A549 (cell line): ENCODE measurements around the gene TCF12. TPM values are rescaled to one million over a fixed set of nuclear protein-coding genes. Genes with fewer than 3 reads are reported as not detected.

Experiments used
- ATAC-seq, 2 experiments: fragments of 200-7000 bp in 1 of 2; fragments of >200 bp in 1 of 2; cut with Nextera tagmentation in 1 of 2; cut with Tn5 transposase in 1 of 2; 3 replicates each; pipeline versions ENCODE4 v1.8.0 to v1.9.1; 2018 to 2020; ENCODE audit warnings: mild to moderate bottlenecking in 1 of 2, moderate library complexity in 1 of 2
- CTCF ChIA-PET: fragments of 300-600 bp; sonication (Branson Sonifier 250); formaldehyde crosslinking; extraction: SDS; loops from one replicate; lab custom pipeline; 2021; ENCODE audit warnings: antibody characterized with exemption, inconsistent platforms; lab: Yijun Ruan, JAX
- POLR2A ChIA-PET: fragments of 350-600 bp; formaldehyde crosslinking; extraction: SDS; loops from one replicate; lab custom pipeline; 2021; ENCODE audit warnings: antibody characterized with exemption, inconsistent platforms; lab: Yijun Ruan, JAX
- DNase-seq, 2 experiments: peaks; one replicate each; pipeline versions ENCODE4 v3.0.0 to v3.0.0-alpha.2; 2011 to 2016; ENCODE audit warnings: low read depth in 1 of 2, low spot score in 1 of 2
- FAIRE-seq: peaks from 2 replicates; lab custom pipeline; 2011; peaks lifted over from hg19 to GRCh38; lab: Jason Lieb, UNC
- H3K27ac ChIP-seq, 2 experiments: fragments of >200 bp; sonication (Bioruptor Twin); formaldehyde crosslinking; 3 replicates each; pipeline ENCODE4 v1.5.1; 2016 to 2017
- H3K4me1 ChIP-seq: fragments of >200 bp; sonication (Bioruptor Twin); formaldehyde crosslinking; 3 replicates; pipeline ENCODE4 v1.6.1; 2016
- H3K4me2 ChIP-seq: fragments of >200 bp; sonication (Bioruptor Twin); formaldehyde crosslinking; 3 replicates; pipeline ENCODE4 v1.6.1; 2016
- H3K4me3 ChIP-seq: fragments of >200 bp; sonication (Bioruptor Twin); formaldehyde crosslinking; 3 replicates; pipeline ENCODE4 v1.5.1; 2016
- H3K9me3 ChIP-seq: fragments of >200 bp; sonication (Bioruptor Twin); formaldehyde crosslinking; 3 replicates; pipeline ENCODE4 v1.6.1; 2016
- CBX8 ChIP-seq: fragments of 200-600 bp; sonication (generic); IDR thresholded peaks from 2 replicates; pipeline ENCODE4 v1.6.1; 2016
- CHD2 ChIP-seq: fragments of 150-350 bp; IDR thresholded peaks from 2 replicates; pipeline ENCODE4 v1.6.1; 2014; ENCODE audit warnings: low read length; ENCODE audit not compliant: partially characterized antibody
- CHD4 ChIP-seq: fragments of 200-600 bp; sonication (generic); IDR thresholded peaks from 2 replicates; pipeline ENCODE4 v1.6.1; 2016; ENCODE audit warnings: antibody characterized with exemption, mild to moderate bottlenecking, borderline replicate concordance
- CTCF ChIP-seq: fragments of >200 bp; sonication (Bioruptor Twin); formaldehyde crosslinking; IDR thresholded peaks from 3 replicates; pipeline ENCODE4 v1.5.1; 2016
- E2F6 ChIP-seq: IDR thresholded peaks from 2 replicates; pipeline ENCODE4 v1.6.1; 2012; ENCODE audit warnings: low read depth, borderline replicate concordance
- EHF ChIP-seq: fragments of 250-450 bp; sonication (Bioruptor Pico); IDR thresholded peaks from 2 replicates; pipeline ENCODE4 v1.5.0; 2020; ENCODE audit warnings: mild to moderate bottlenecking
- ELK1 ChIP-seq: fragments of 150-350 bp; IDR thresholded peaks from 2 replicates; pipeline ENCODE4 v1.6.1; 2014; ENCODE audit warnings: low read depth, mild to moderate bottlenecking, low read length
- EP300 ChIP-seq, 2 experiments: fragments of >200 bp; sonication (Bioruptor Twin); formaldehyde crosslinking; IDR thresholded peaks; 2 replicates in 1 of 2; 3 replicates in 1 of 2; pipeline ENCODE4 v1.6.1; 2016 to 2017
- FOSL2 ChIP-seq, 2 experiments: fragments of 450-650 bp in 1 of 2; fragments of >200 bp in 1 of 2; sonication (Bioruptor Twin) in 1 of 2; formaldehyde crosslinking; IDR thresholded peaks; 2 replicates each; pipeline versions ENCODE4 v1.5.0 to v1.6.1; 2016 to 2020; ENCODE audit warnings: mild to moderate bottlenecking in 1 of 2, moderate library complexity in 1 of 2
- GATA3 ChIP-seq: IDR thresholded peaks from 2 replicates; pipeline ENCODE4 v1.6.1; 2012; ENCODE audit warnings: borderline replicate concordance
- HDAC2 ChIP-seq: fragments of 200-600 bp; sonication (generic); IDR thresholded peaks from 2 replicates; pipeline ENCODE4 v1.6.1; 2016
- HOXA7 ChIP-seq: fragments of 250-450 bp; sonication (Bioruptor Pico); IDR thresholded peaks from 2 replicates; pipeline ENCODE4 v1.5.0; 2020; ENCODE audit warnings: mild to moderate bottlenecking, moderate library complexity
- HOXB5 ChIP-seq: fragments of 250-450 bp; sonication (Bioruptor Pico); IDR thresholded peaks from 2 replicates; pipeline ENCODE4 v1.5.0; 2020; ENCODE audit warnings: mild to moderate bottlenecking, moderate library complexity
- JUNB ChIP-seq: fragments of >200 bp; sonication (Bioruptor Twin); formaldehyde crosslinking; IDR thresholded peaks from 2 replicates; pipeline ENCODE4 v1.6.1; 2016
- KDM1A ChIP-seq: fragments of 200-600 bp; sonication (generic); IDR thresholded peaks from 2 replicates; pipeline ENCODE4 v1.6.1; 2016; ENCODE audit warnings: low read depth, mild to moderate bottlenecking
- MAZ ChIP-seq: fragments of 150-350 bp; IDR thresholded peaks from 2 replicates; pipeline ENCODE4 v1.6.1; 2014; ENCODE audit warnings: antibody characterized with exemption, low read depth, low read length, borderline replicate concordance
- MYC ChIP-seq: IDR thresholded peaks from 2 replicates; pipeline ENCODE4 v1.6.1; 2012; ENCODE audit warnings: mild to moderate bottlenecking, inconsistent platforms, low read length, improper control_type of control experiment, borderline replicate concordance
- NFE2L2 ChIP-seq: fragments of 150-350 bp; conservative IDR thresholded peaks from 2 replicates; pipeline ENCODE4 v1.6.1; 2014; ENCODE audit warnings: low read length
- NR3C1 ChIP-seq: fragments of >200 bp; sonication (Bioruptor Twin); formaldehyde crosslinking; IDR thresholded peaks from 3 replicates; pipeline ENCODE4 v1.6.1; 2017
- PBX3 ChIP-seq: IDR thresholded peaks from 2 replicates; pipeline ENCODE4 v1.6.1; 2012
- PHF8 ChIP-seq: fragments of 200-600 bp; sonication (generic); IDR thresholded peaks from 2 replicates; pipeline ENCODE4 v1.6.1; 2016; ENCODE audit warnings: low read depth, mild to moderate bottlenecking, antibody characterized with exemption, moderate library complexity, borderline replicate concordance
- POLR2A ChIP-seq: IDR thresholded peaks from 2 replicates; pipeline ENCODE4 v1.6.1; 2012; ENCODE audit warnings: mild to moderate bottlenecking, low read length
- POLR2AphosphoS2 ChIP-seq: conservative IDR thresholded peaks from 2 replicates; pipeline ENCODE4 v1.6.1; 2012; ENCODE audit warnings: low read length, improper control_type of control experiment, inconsistent platforms
- RAD21 ChIP-seq, 2 experiments: fragments of >200 bp in 1 of 2; sonication (Bioruptor Twin) in 1 of 2; formaldehyde crosslinking in 1 of 2; IDR thresholded peaks in 1 of 2; conservative IDR thresholded peaks in 1 of 2; 2 replicates in 1 of 2; 3 replicates in 1 of 2; pipeline ENCODE4 v1.6.1; 2012 to 2018; ENCODE audit warnings: inconsistent platforms in 1 of 2
- RARB ChIP-seq: fragments of 250-450 bp; sonication (Bioruptor Pico); IDR thresholded peaks from 2 replicates; pipeline ENCODE4 v1.8.0; 2021; ENCODE audit warnings: mild to moderate bottlenecking, moderate library complexity
- REST ChIP-seq: fragments of 200-600 bp; sonication (generic); IDR thresholded peaks from 2 replicates; pipeline ENCODE4 v1.6.1; 2016; ENCODE audit warnings: antibody characterized with exemption, mild to moderate bottlenecking, moderate library complexity
- RNF2 ChIP-seq: fragments of 200-600 bp; sonication (generic); IDR thresholded peaks from 2 replicates; pipeline ENCODE4 v1.6.1; 2016; ENCODE audit warnings: low read depth, mild to moderate bottlenecking, antibody characterized with exemption, moderate library complexity, borderline replicate concordance
- SREBF2 ChIP-seq: fragments of 450-650 bp; IDR thresholded peaks from 2 replicates; pipeline ENCODE4 v1.6.1; 2014; ENCODE audit warnings: mild to moderate bottlenecking, moderate library complexity
- TP53 ChIP-seq: fragments of 250-450 bp; sonication (Bioruptor Pico); IDR thresholded peaks from 2 replicates; pipeline ENCODE4 v1.5.0; 2021; ENCODE audit warnings: mild to moderate bottlenecking, moderate library complexity
- ZC3H11A ChIP-seq: fragments of 450-650 bp; IDR thresholded peaks from 2 replicates; pipeline ENCODE4 v1.6.1; 2014; ENCODE audit warnings: antibody characterized with exemption, mild to moderate bottlenecking
- WGBS: methylation state at CpG from one replicate; pipeline ENCODE4 v1.1.6; 2017; ENCODE audit errors: missing lambda C conversion rate; 5-methylcytosine and 5-hydroxymethylcytosine counted together
- polyA minus RNA-seq: library from RNA; depleted of rRNA, polyadenylated mRNA; stranded (reverse); fragments of >200 nt; gene quantifications from 2 replicates; pipeline ENCODE4 v1.2.3, GENCODE V29; 2011; rRNA and poly(A)+ RNA removed
- polyA plus RNA-seq, 4 experiments: library from polyadenylated mRNA; depleted of rRNA in 3 of 4; stranded (reverse); fragments of >200 nt; fragmentation: RNase III in 1 of 4; extraction: RNeasy Plus Mini Kit Qiagen cat#74134 plus additional on column Dnase treatment in 1 of 4; gene quantifications; 2 replicates in 3 of 4; 3 replicates in 1 of 4; pipeline ENCODE4 v1.2.3, GENCODE V29; 2011 to 2017

Gene TCF12
- polyA plus RNA-seq (2011; rRNA removed): 121 and 165 TPM in 2 replicates
- 28.5 and 37.2 TPM in 2 replicates for polyA plus RNA-seq (2012; cell fraction: cytosol; rRNA removed)
- 18.7 and 21.9 TPM in 2 replicates for polyA plus RNA-seq (2012; cell fraction: nucleus; rRNA removed)
- 34.1 to 36.3 TPM (median 35.5 TPM) in 3 replicates for polyA plus RNA-seq (2017; fragmentation: RNase III; extraction: RNeasy Plus Mini Kit Qiagen cat#74134 plus additional on column Dnase treatment)
- polyA minus RNA-seq: 247 and 252 TPM in 2 replicates

GRCh38 chr15:56918046-56918938, at the start of gene TCF12:
Gene TCF12 (plus strand): TSS chr15:56918644. CDS start chr15:56919914, 1,270 bp downstream.
- ATAC-seq (peak; percentile 88 to 95), FAIRE-seq (no peak), DNase-seq (peak; percentile 91 to 99)
- Histone ChIP-seq H3K4me2 (peak within 1 kb of the TSS; percentile 82), H3K27ac (peak within 1 kb of the TSS; percentile 96 to 99), H3K4me1 (peaks cover 43% of the 10 kb centered on the region), H3K9me3 (no peaks in the 10 kb centered on the region), H3K4me3 (peak within 1 kb of the TSS; percentile 99)
- ChIA-PET CTCF (interaction anchor here (0.6 to 3.0 kb wide), 37 partner anchors 9 to 821 kb away, joined by 3 to 20 read pairs (median 5); no protein-coding TSS in a partner anchor), POLR2A (interaction anchor here (0.5 to 3.4 kb wide), 20 partner anchors 9 to 480 kb away, joined by 3 to 81 read pairs (median 3); partner anchors contain the start of gene ZNF280D)
- 4% methylated on average over 44 of the region's 97 CpGs for WGBS
- TF ChIP-seq MAZ (peak; percentile 75; the same call in 1 of the 2 replicates), PBX3 (peak; percentile 96), PHF8 (peak; percentile 47; the same call in 1 of the 2 replicates), CBX8 (no peak), POLR2A (peak; percentile 85), MYC (peak; percentile 85; the same call in 1 of the 2 replicates), CHD4 (no peak), CHD2 (peak; percentile 80), CTCF (peak; percentile 46), HOXA7 (CRISPR knock-in tag) (no peak), E2F6 (peak; percentile 95), ZC3H11A (no peak), NFE2L2 (no peak), EP300 (IDR thresholded peaks at IDR 0.05) (no peak), NR3C1 (no peak), RARB (CRISPR knock-in tag) (no peak), HDAC2 (0 out of 2 replicates have a peak, but pooled peaks have one; percentile 56), RAD21 (conservative IDR thresholded peaks at IDR 0.05 in 1 of 2, IDR thresholded peaks at IDR 0.05 in 1 of 2) (peak; percentile 55 to 80), JUNB (no peak), POLR2AphosphoS2 (no peak), REST (peak; percentile 39; the same call in 1 of the 2 replicates), GATA3 (peak; percentile 46), FOSL2 (IDR thresholded peaks at IDR 0.05) (no peak), FOSL2 (CRISPR knock-in tag; IDR thresholded peaks at IDR 0.05) (peak; percentile 42), EHF (CRISPR knock-in tag) (no peak), KDM1A (no peak), SREBF2 (no peak), ELK1 (no peak), HOXB5 (CRISPR knock-in tag) (no peak; the same call in 1 of the 2 replicates), TP53 (CRISPR knock-in tag) (peak; percentile 56; the same call in 1 of the 2 replicates), RNF2 (peak; percentile 73; the same call in 1 of the 2 replicates)
